ENCODE results near the gene OR2M5. TPM values are rescaled to one million over a fixed set of nuclear protein-coding genes. Genes with fewer than 3 reads are reported as not detected.

Gene OR2M5, protein sequence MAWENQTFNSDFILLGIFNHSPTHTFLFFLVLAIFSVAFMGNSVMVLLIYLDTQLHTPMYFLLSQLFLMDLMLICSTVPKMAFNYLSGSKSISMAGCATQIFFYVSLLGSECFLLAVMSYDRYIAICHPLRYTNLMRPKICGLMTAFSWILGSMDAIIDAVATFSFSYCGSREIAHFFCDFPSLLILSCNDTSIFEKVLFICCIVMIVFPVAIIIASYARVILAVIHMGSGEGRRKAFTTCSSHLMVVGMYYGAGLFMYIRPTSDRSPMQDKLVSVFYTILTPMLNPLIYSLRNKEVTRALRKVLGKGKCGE
- total RNA-seq (2014; rRNA removed; shearing (Covaris generic); ENCODE audit: low replicate concordance), result not detected in 2 replicates

DNA sequence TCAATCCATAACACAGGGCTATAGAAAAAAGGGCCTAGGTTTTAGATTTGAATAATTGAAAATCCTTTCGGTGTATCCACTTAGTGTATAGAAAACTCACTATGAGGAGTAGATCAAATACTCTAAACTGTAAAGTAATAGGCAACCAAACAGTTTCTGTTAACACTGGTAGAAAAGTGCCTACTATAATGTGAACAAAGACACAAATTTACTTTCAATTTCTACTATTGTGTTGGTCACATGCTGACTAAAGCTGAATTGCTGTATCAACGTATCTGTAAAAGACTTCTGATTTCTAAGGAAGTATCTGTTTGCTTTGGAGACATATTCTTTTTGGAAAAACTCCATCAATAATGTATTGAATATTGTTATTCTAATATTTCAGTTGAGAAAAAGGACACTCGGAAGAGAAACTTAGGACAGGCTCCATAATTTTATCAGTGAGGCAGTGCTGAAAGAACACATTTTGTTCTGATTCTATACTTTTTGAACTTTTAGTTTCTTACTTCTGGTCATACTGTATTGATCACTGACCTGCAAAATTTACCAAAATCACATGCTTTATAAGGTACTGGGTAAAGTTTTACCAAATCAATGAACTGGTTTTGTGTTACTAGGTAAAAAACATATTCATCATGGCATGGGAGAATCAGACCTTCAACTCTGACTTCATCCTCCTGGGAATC, at the start of gene OR2M5:
Gene OR2M5 (plus strand): TSS at position 636 of the 686 bp plus-strand sequence. CDS start 0 bp downstream, at position 636.
- no peaks in the 10 kb centered on the region for H3K27me3 ChIP-seq
- no peaks in the 10 kb centered on the region for H3K36me3 ChIP-seq
- no peak for DNase-seq
- peaks cover 5% of the 10 kb centered on the region for H3K9me3 ChIP-seq
- H3K4me3 ChIP-seq, result no peak within 1 kb of the TSS

- no peaks in the 10 kb centered on the region for H3K9me3 ChIP-seq
- no peaks in the 10 kb centered on the region for H3K36me3 ChIP-seq
- H3K27me3 ChIP-seq, result no peaks in the 10 kb centered on the region
- no peak overlapping the region for H3K4me3 ChIP-seq
- DNase-seq, result no peak
Observed at GRCh38 chr1:248098529-248098928, 46.4 kb upstream of the OR2M5 start.

GRCh38 chr1:248102847-248103246, 42.1 kb upstream of the OR2M5 start:
- DNase-seq, result no peak
- Histone ChIP-seq H3K36me3 (no peaks in the 10 kb centered on the region), H3K4me3 (no peak overlapping the region)

DNA sequence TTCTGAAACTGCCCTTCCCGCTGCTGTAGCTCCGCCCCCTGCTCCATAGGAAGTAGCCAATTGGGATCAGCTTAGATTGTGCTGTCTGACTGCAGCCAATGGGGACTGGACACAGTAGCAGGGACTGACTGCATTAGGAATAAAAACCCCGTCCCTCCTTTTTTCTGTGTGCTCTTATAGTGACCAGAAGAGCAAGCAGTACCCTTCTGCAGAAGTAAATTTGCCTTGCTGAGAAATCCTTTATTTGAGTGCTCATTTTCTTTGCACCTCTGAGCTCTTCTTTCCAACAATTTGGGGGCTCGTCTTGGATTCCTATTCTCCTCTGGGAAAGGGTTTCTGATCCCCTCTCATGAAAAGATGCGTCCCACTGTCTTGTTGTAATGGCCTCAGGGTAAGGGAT, 33.8 kb upstream of the OR2M5 start:
- DNase-seq, result no peak
- no peak overlapping the region for H3K4me3 ChIP-seq
- peaks cover 23% of the 10 kb centered on the region for H3K9me3 ChIP-seq
- no peaks in the 10 kb centered on the region for H3K27me3 ChIP-seq
- no peaks in the 10 kb centered on the region for H3K36me3 ChIP-seq

More at GRCh38 chr1:248102847-248103246, 42.1 kb upstream of the OR2M5 start:
- H3K9me3 ChIP-seq, result no peaks in the 10 kb centered on the region; the same call in 1 of the 2 replicates
- no peaks in the 10 kb centered on the region for H3K27me3 ChIP-seq

DNA sequence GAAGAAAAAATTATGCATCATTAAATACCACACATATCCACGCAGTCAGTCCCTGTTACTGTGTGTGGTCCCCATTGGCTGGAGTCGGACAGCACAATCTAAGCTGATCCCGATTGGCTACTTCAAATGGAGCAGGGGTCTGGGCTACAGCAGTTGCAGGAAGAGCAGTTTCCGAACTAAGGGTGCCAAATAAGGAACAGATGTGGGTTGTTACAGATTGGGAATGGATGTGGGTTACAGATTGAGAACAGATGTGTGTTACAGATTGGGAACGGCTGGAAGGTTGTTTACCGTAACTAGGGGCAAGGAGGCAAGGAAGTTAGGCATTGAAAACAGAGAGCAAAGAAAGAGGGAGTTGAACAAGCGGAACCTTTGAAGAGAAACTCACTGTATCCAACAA, 30.1 kb upstream of the OR2M5 start:
- Histone ChIP-seq H3K36me3 (no peaks in the 10 kb centered on the region), H3K4me3 (no peak overlapping the region)

DNA sequence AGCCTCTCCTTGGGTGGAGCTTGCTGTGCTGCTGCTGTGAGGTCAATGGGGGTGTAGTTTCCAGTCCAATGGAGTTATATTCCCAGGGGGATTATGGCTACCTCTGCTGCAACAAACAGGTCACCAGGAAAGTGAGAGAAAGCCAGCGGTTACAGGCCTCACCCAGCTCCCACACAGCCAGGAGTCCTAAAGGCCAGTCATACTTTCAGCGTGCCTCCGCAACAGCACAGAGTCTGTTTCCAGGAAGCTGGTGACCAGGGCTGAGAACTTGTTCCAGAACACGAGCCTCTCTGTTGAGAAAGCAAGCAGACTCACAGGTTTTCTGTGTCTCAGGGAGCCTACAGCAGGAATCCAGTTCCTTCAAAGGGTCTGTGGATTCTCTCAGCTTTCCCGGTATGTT, 17.3 kb upstream of the OR2M5 start:
- no peaks in the 10 kb centered on the region for H3K36me3 ChIP-seq
- no peak for DNase-seq
- no peaks in the 10 kb centered on the region for H3K27me3 ChIP-seq
- peaks cover 10% of the 10 kb centered on the region for H3K9me3 ChIP-seq
- no peak overlapping the region for H3K4me3 ChIP-seq

More for the DNA sequence above, 30.1 kb upstream of the OR2M5 start:
- peaks cover 21% of the 10 kb centered on the region for H3K9me3 ChIP-seq
- no peaks in the 10 kb centered on the region for H3K27me3 ChIP-seq
- no peak for DNase-seq

DNA sequence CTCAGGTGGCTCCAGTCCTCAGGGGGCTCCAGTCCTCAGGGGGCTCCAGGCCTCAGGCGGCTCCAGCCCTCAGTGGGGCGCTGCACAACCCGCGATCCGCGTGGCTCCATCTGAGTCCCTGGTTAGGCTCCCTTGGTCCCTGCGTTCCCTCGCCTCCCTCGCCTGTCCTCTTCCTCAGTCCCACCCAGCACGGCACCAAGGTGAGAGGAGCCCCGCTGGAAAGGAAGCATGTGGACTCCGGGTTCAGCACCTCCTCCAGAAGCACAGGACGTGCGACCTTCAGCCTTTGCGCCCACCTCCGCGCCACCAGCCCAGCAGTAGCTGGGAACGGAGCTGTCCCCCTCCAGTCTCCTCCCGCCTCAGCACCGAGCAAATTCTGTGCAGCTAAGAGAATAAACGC, 8.1 kb upstream of the OR2M5 start:
- no peak for DNase-seq
- Histone ChIP-seq H3K27me3 (no peaks in the 10 kb centered on the region), H3K9me3 (peaks cover 4% of the 10 kb centered on the region; the same call in 1 of the 2 replicates), H3K36me3 (no peaks in the 10 kb centered on the region), H3K4me3 (no peak overlapping the region)

DNA sequence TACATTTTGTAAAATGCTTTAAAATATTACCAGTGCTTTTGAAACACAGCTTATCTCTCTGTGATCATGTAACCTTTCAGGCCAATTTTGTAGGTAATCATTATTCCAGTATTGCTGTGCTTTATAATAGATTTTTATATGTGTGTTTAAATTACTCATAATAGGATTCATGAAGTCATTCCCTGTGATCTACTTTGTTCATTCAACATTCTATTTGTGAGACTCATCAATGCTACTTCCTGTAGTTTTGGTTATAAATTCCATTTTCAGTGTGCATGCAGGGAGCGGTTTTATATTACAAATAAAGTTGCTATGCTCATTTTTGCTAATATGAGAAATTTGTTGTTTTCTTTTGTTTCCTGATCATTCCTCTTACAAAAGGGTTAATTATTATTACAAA, 4.1 kb upstream of the OR2M5 start:
- Histone ChIP-seq H3K9me3 (no peaks in the 10 kb centered on the region), H3K4me3 (no peak overlapping the region), H3K27me3 (no peaks in the 10 kb centered on the region), H3K36me3 (no peaks in the 10 kb centered on the region)
- DNase-seq, result no peak

DNA sequence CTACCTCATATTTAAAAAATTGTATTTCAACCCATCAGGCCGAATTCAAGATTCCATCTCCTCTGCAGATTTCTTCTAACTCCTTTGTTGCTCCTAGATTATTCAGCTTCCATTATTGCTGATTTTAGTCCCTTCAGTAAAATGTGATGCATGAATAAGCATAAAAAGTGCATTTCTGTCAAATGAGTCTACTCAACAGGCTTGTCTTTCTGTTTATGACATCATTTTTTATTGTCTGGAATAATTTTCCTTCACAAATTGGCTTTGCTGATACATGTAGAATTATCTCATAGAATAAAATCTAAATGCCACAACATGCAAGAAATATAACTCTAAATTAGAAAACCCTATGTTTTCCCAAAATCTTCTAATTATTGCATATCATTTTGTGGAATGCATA, 1.6 kb upstream of the OR2M5 start:
- peaks cover 5% of the 10 kb centered on the region for H3K9me3 ChIP-seq

GRCh38 chr1:248152056-248152827, 7.3 kb downstream of the OR2M5 start:
- no peaks in the 10 kb centered on the region for H3K27me3 ChIP-seq
- no peak for DNase-seq
- H3K4me3 ChIP-seq, result no peak overlapping the region
- peaks cover 5% of the 10 kb centered on the region for H3K9me3 ChIP-seq
- H3K36me3 ChIP-seq, result no peaks in the 10 kb centered on the region

More for the DNA sequence above, 1.6 kb upstream of the OR2M5 start:
- DNase-seq, result no peak
- no peaks in the 10 kb centered on the region for H3K36me3 ChIP-seq
- H3K27me3 ChIP-seq, result no peaks in the 10 kb centered on the region
- no peak overlapping the region for H3K4me3 ChIP-seq

DNA sequence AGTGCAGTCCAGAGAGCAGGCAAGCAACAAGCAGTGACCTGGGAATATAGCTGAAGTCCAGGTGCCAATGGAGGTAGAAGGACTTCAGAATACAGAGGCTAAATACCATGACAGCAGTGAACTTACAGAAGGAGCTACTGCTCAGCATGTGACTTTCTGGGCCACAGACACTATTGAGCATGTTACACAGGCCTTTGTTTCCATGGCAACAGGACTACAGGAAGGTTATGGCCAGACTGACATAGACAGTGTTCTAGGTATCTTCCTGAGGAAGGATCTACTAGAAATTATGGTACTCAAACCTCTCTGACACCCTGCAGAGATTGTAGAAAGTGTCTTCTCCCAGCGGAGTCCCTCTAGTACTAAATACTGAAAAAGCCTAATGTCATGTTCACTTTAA, 11.0 kb downstream of the OR2M5 start:
- no peaks in the 10 kb centered on the region for H3K36me3 ChIP-seq
- H3K27me3 ChIP-seq, result no peaks in the 10 kb centered on the region
- no peaks in the 10 kb centered on the region for H3K9me3 ChIP-seq
- no peak overlapping the region for H3K4me3 ChIP-seq
- DNase-seq, result no peak

DNA sequence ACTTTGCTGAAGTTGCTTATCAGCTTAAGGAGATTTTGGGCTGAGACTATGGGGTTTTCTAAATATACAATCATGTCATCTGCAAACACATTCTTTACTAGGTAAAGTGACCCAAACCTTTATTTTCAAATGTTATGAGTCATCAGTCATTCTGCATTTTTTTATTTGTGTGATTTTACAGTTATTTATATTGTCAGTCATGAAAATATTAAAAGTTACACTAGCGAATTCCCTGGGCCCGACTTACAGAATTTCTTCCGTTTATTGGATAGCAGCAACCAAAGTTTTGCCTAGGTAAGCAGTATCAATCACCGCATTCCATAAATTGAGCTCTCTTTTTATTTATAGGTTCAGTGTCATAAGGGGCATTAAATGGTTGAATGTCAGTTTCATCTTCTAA, 13.8 kb downstream of the OR2M5 start:
- no peaks in the 10 kb centered on the region for H3K36me3 ChIP-seq
- H3K9me3 ChIP-seq, result no peaks in the 10 kb centered on the region
- no peak overlapping the region for H3K4me3 ChIP-seq
- H3K27me3 ChIP-seq, result no peaks in the 10 kb centered on the region
- no peak for DNase-seq

DNA sequence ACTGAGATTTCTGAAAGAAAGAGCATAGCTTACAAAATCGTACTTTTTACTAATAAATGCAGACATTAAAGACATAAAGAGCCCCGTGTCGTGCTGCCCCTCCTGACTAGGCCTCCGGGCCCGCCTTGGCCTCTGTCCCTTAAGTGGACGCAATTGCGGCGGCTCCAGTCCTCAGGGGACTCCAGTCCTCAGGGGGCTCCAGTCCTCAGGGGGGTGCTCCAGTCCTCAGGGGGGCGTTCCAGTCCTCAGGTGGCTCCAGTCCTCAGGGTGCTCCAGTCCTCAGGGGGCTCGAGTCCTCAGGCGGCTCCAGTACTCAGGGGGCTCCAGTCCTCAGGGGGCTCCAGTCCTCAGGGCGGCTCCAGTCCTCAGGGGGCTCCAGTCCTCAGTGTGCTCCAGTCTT, 19.1 kb downstream of the OR2M5 start:
- DNase-seq, result no peak
- Histone ChIP-seq H3K27me3 (no peaks in the 10 kb centered on the region), H3K9me3 (no peaks in the 10 kb centered on the region), H3K4me3 (no peak overlapping the region), H3K36me3 (no peaks in the 10 kb centered on the region)

GRCh38 chr1:248165186-248165585, 20.2 kb downstream of the OR2M5 start:
- Histone ChIP-seq H3K27me3 (no peaks in the 10 kb centered on the region), H3K4me3 (no peak overlapping the region), H3K36me3 (no peaks in the 10 kb centered on the region), H3K9me3 (no peaks in the 10 kb centered on the region)
- DNase-seq, result no peak

DNA sequence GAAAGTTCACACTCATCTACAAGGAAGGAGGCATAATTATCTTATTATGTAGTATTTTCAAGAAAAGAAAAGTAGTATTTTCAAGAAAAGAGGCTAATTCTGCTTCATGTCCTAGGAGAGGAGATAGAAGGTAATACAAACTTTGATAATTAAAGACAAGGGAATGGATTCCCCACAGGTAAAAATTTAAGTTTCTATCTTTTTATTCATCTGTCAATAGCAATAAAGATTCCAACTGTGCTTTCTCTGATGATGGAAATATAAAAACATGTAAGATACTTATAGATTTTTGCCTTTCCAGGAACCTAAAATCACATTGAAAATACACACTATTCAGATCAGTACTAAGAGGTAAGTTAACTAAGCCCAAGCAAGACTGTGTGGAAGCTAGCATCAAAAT, 29.6 kb downstream of the OR2M5 start, which contains the start of gene OR2M2:
Gene OR2M2 (plus strand): TSS at position 301 of the 400 bp plus-strand sequence. CDS start 5,165 bp downstream, outside the sequence.
- Histone ChIP-seq H3K4me3 (no peak within 1 kb of the TSS), H3K9me3 (no peaks in the 10 kb centered on the region), H3K27me3 (no peaks in the 10 kb centered on the region), H3K36me3 (no peaks in the 10 kb centered on the region)
- no peak for DNase-seq

- Histone ChIP-seq H3K4me3 (no peak overlapping the region), H3K9me3 (no peaks in the 10 kb centered on the region; the same call in 1 of the 2 replicates), H3K36me3 (no peaks in the 10 kb centered on the region), H3K27me3 (no peaks in the 10 kb centered on the region)
- DNase-seq, result no peak
Observed at GRCh38 chr1:248183996-248184395, 39.0 kb downstream of the OR2M5 start.

GRCh38 chr1:248187363-248187762, 42.4 kb downstream of the OR2M5 start:
- no peak for DNase-seq
- no peaks in the 10 kb centered on the region for H3K36me3 ChIP-seq
- H3K27me3 ChIP-seq, result no peaks in the 10 kb centered on the region
- H3K9me3 ChIP-seq, result no peaks in the 10 kb centered on the region; the same call in 1 of the 2 replicates
- H3K4me3 ChIP-seq, result no peak overlapping the region
